Esophagus squamous epithelium (tissue), 4 donors: ENCODE measurements around the gene CCDC88C.

Source experiments
- CTCF ChIP-seq, 6 experiments: fragments of 450-650 bp in 4 of 6; fragments of 200-600 bp in 2 of 6; sonication (generic) in 2 of 6; IDR thresholded peaks; one replicate each; pipeline ENCODE4 v1.5.1; 2016 to 2019; ENCODE audit warnings: antibody characterized with exemption in 6 of 6, mild to moderate bottlenecking in 4 of 6, moderate library complexity in 4 of 6
- POLR2A ChIP-seq, 4 donors: fragments of 450-650 bp; IDR thresholded peaks; one replicate each; pipeline ENCODE4 v1.6.1; 2017; ENCODE audit warnings: antibody characterized with exemption in 4 of 4, mild to moderate bottlenecking in 4 of 4, moderate library complexity in 3 of 4

GRCh38 chr14:91419451-91419850, 1.8 kb upstream of the CCDC88C start:
- TF ChIP-seq POLR2A (IDR thresholded peaks at IDR 0.05) (no peak), CTCF (IDR thresholded peaks at IDR 0.05) (no peak)
